Astrocyte of the spinal cord (primary cell): ENCODE measurements around the gene INHBB.
"Not testable (repeated sequence)": the region's sequence is repeated elsewhere in the genome, so short reads cannot be mapped to it uniquely, and the experiment has no call there.

Experiments
- DNase-seq: peaks from one replicate; pipeline ENCODE4 v3.0.0; 2011; ENCODE audit warnings: low read depth, low spot score
- H3K4me3 ChIP-seq: 2 replicates; pipeline ENCODE4 v1.5.1; 2011; ENCODE audit warnings: low read depth, mild to moderate bottlenecking, low read length, moderate library complexity
- in situ Hi-C: cut with HindIII; loops from 2 replicates; pipeline ENCODE4 v1.10.0; 2017; ENCODE audit warnings: low sequenced_read_pairs
- TF ChIP-seq, protein P1 (sequence below): IDR thresholded peaks from 2 replicates; pipeline ENCODE4 v1.5.1; 2012; ENCODE audit warnings: low read depth, mild to moderate bottlenecking, low read length, inconsistent platforms

The INHBB gene

GRCh38 chr2:120319123-120319522 lies 26.8 kb upstream of the INHBB start:
- TF ChIP-seq, protein P1, sequence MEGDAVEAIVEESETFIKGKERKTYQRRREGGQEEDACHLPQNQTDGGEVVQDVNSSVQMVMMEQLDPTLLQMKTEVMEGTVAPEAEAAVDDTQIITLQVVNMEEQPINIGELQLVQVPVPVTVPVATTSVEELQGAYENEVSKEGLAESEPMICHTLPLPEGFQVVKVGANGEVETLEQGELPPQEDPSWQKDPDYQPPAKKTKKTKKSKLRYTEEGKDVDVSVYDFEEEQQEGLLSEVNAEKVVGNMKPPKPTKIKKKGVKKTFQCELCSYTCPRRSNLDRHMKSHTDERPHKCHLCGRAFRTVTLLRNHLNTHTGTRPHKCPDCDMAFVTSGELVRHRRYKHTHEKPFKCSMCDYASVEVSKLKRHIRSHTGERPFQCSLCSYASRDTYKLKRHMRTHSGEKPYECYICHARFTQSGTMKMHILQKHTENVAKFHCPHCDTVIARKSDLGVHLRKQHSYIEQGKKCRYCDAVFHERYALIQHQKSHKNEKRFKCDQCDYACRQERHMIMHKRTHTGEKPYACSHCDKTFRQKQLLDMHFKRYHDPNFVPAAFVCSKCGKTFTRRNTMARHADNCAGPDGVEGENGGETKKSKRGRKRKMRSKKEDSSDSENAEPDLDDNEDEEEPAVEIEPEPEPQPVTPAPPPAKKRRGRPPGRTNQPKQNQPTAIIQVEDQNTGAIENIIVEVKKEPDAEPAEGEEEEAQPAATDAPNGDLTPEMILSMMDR, result no peak
- in situ Hi-C loops, result no loop called here
- no peak for DNase-seq
- H3K4me3 ChIP-seq, result no peak overlapping the region

GRCh38 chr2:120319686-120320317 lies 26.1 kb upstream of the INHBB start:
- no peak overlapping the region for H3K4me3 ChIP-seq
- no peak for DNase-seq
- in situ Hi-C loops, result no loop called here
- TF ChIP-seq, protein P1, result no peak

DNA sequence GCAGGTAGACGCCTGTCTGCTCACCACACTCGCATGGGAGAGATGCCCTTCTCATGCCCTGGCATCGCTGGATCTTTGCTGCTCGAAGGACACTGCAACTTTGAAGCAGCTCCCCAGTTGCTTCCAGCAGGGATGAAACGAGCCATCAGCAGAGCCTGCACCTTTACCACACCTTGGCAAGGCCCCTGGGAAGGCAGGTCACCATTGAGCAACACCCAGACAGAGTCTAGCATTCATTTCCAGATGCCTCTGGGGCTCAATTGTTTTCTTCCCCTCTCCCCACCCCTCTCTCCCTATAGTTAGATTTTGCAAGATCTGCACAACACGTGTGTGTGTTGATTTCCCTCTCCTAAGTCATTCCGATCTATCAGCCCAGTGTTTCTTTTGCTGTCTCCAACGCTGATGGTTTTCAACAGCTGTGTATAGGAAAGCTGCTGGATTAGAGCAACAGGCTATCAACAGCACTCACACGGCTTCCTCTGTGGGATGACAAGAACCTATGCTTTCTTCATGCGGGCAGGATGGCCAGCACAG lies 25.6 kb upstream of the INHBB start:
- H3K4me3 ChIP-seq, result no peak overlapping the region
- in situ Hi-C loops, result no loop called here
- TF ChIP-seq, protein P1, result no peak
- DNase-seq, result no peak

- H3K4me3 ChIP-seq, in situ Hi-C loops, DNase-seq: not testable (repeated sequence)
Observed at GRCh38 chr2:120320887-120321556, 24.9 kb upstream of the INHBB start.

DNA sequence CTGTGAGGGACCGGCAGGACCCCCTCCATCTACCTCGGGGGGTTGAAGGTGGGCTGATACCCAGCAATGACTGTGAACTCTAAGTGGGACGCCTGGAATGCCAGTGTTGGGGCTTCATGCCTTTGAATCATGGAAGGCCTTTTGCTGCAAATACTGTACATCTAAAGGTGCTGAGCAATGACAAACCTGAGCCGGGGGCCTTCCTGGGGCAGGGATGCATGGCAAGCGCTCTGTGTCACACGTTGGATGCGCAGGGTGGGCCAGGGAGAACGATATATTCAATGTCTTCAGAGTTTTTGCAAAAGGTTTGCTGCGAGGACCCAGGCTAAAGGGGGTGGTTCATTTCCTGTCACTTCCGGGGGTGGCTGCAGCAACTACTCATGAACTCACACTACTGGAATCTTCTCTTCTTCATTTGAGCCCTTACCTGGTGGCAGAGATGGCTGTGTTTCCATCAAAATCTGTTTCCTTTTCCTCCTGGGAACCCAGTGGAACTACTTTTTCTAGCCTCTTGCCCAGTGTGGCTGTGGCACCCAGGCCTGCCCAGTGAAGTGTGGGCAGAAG lies 24.1 kb upstream of the INHBB start:
- in situ Hi-C loops, result no loop called here
- no peak overlapping the region for H3K4me3 ChIP-seq

DNA sequence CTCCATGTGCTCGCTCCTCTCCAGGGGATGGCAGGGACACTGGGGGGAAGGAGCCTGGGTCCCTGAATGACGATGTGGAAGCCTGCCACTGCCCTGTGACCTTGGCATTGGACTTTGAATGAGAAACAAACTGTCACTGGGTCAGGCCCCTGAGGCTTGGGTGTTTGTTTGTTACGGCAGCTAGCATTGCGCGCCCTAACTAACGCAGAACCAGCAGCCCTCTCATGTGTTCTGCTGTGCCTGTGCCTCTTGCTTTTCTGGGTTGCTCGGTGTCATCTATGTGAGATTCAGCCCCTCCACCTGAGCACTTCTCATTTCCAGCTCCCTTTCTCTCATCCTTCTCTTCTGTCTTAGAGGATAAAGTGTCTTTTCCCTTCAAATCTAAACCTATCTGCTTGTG lies 23.6 kb upstream of the INHBB start:
- DNase-seq, result no peak
- no peak overlapping the region for H3K4me3 ChIP-seq
- in situ Hi-C loops, result no loop called here
- TF ChIP-seq, protein P1, result no peak

More for the DNA sequence above, 24.1 kb upstream of the INHBB start:
- no peak for DNase-seq
- TF ChIP-seq, protein P1, result no peak

GRCh38 chr2:120323214-120323613 lies 22.7 kb upstream of the INHBB start:
- in situ Hi-C loops, result no loop called here
- no peak overlapping the region for H3K4me3 ChIP-seq
- no peak for DNase-seq
- TF ChIP-seq, protein P1, result no peak
